HepG2 (cell line): ENCODE results near the gene KTI12. TPM values are rescaled to one million over a fixed set of nuclear protein-coding genes. Genes with fewer than 3 reads are reported as not detected.

Experiments used
- CCDC6 ChIP-seq: sonication (generic); formaldehyde crosslinking; IDR thresholded peaks from 2 replicates; pipeline ENCODE4 v1.8.1; 2022; ENCODE audit warnings: mild to moderate bottlenecking, missing genetic modification reagents, moderate library complexity
- CENPX ChIP-seq: sonication (generic); formaldehyde crosslinking; IDR thresholded peaks from 2 replicates; pipeline ENCODE4 v1.9.0; 2021; ENCODE audit warnings: mild to moderate bottlenecking, missing genetic modification reagents, moderate library complexity
- GPN1 ChIP-seq: sonication (generic); formaldehyde crosslinking; IDR thresholded peaks from 2 replicates; pipeline ENCODE4 v1.5.1; 2020; ENCODE audit warnings: missing genetic modification reagents, borderline replicate concordance
- GZF1 ChIP-seq: sonication (generic); formaldehyde crosslinking; IDR thresholded peaks from 2 replicates; pipeline ENCODE4 v1.5.1; 2020; ENCODE audit warnings: mild to moderate bottlenecking, missing genetic modification reagents
- HOXA9 ChIP-seq: sonication (generic); formaldehyde crosslinking; IDR thresholded peaks from 2 replicates; pipeline ENCODE4 v1.8.1; 2022; ENCODE audit warnings: missing genetic modification reagents, mild to moderate bottlenecking, moderate library complexity, borderline replicate concordance
- HOXD1 ChIP-seq: sonication (generic); formaldehyde crosslinking; IDR thresholded peaks from 2 replicates; pipeline ENCODE4 v1.5.0; 2020; ENCODE audit warnings: missing genetic modification reagents
- KLF15 ChIP-seq: sonication (generic); formaldehyde crosslinking; IDR thresholded peaks from 2 replicates; pipeline ENCODE4 v1.8.1; 2023; ENCODE audit warnings: borderline replicate concordance, mild to moderate bottlenecking, inconsistent platforms, missing genetic modification reagents, mixed read lengths
- MAF1 ChIP-seq: sonication (generic); formaldehyde crosslinking; IDR thresholded peaks from 2 replicates; pipeline ENCODE4 v1.5.0; 2020; ENCODE audit warnings: missing genetic modification reagents, borderline replicate concordance
- MTA3 ChIP-seq: sonication (generic); formaldehyde crosslinking; IDR thresholded peaks from 2 replicates; pipeline ENCODE4 v1.4.0; 2020; ENCODE audit warnings: missing genetic modification reagents
- MYC ChIP-seq: sonication (generic); formaldehyde crosslinking; IDR thresholded peaks from 2 replicates; pipeline ENCODE4 v1.9.0; 2021; ENCODE audit warnings: missing genetic modification reagents, borderline replicate concordance
- NFIC ChIP-seq: IDR thresholded peaks from 2 replicates; pipeline ENCODE4 v1.6.1; 2012; ENCODE audit warnings: mild to moderate bottlenecking, low read length, inconsistent platforms
- PRMT3 ChIP-seq: sonication (generic); formaldehyde crosslinking; IDR thresholded peaks from 2 replicates; pipeline ENCODE4 v1.8.1; 2022; ENCODE audit warnings: low read depth, mild to moderate bottlenecking, moderate library complexity, missing genetic modification reagents, borderline replicate concordance
- SNAI1 ChIP-seq: sonication (generic); formaldehyde crosslinking; IDR thresholded peaks from 2 replicates; pipeline ENCODE4 v1.5.0; 2020; ENCODE audit warnings: mild to moderate bottlenecking, missing genetic modification reagents, borderline replicate concordance
- SRSF1 ChIP-seq: fragments of 200-400 bp; formaldehyde crosslinking; optimal IDR thresholded peaks from 2 replicates; pipeline ENCODE3; 2017; ENCODE audit warnings: mild to moderate bottlenecking, low read depth, low read length, moderate library complexity
- TCF7 ChIP-seq: sonication (generic); IDR thresholded peaks from 2 replicates; pipeline ENCODE4 v1.6.1; 2016; ENCODE audit warnings: antibody characterized with exemption, low read depth
- U2AF1 ChIP-seq: fragments of 200-400 bp; formaldehyde crosslinking; optimal IDR thresholded peaks from 2 replicates; pipeline ENCODE3; 2017; ENCODE audit warnings: mild to moderate bottlenecking, low read depth, low read length
- ZEB1 ChIP-seq: IDR thresholded peaks from 2 replicates; pipeline ENCODE4 v1.6.1; 2012; ENCODE audit warnings: mild to moderate bottlenecking, low read depth, inconsistent platforms; ENCODE audit not compliant: insufficient replicate concordance
- ZFP62 ChIP-seq: sonication (generic); formaldehyde crosslinking; IDR thresholded peaks from 2 replicates; pipeline ENCODE4 v1.4.0; 2020; ENCODE audit warnings: missing genetic modification reagents
- ZNF251 ChIP-seq: sonication (generic); formaldehyde crosslinking; IDR thresholded peaks from 2 replicates; pipeline ENCODE4 v1.9.0; 2021; ENCODE audit warnings: mild to moderate bottlenecking, missing genetic modification reagents
- ZNF260 ChIP-seq: sonication (generic); formaldehyde crosslinking; IDR thresholded peaks from 2 replicates; pipeline ENCODE4 v1.4.0; 2020; ENCODE audit warnings: missing genetic modification reagents, low read depth, mild to moderate bottlenecking, borderline replicate concordance
- ZNF331 ChIP-seq: sonication (generic); formaldehyde crosslinking; IDR thresholded peaks from 2 replicates; pipeline ENCODE4 v1.4.0; 2020; ENCODE audit warnings: missing genetic modification reagents
- ZNF432 ChIP-seq: sonication (generic); formaldehyde crosslinking; IDR thresholded peaks from 2 replicates; pipeline ENCODE4 v1.5.0; 2020; ENCODE audit warnings: missing genetic modification reagents, mild to moderate bottlenecking, borderline replicate concordance
- ZNF775 ChIP-seq: sonication (generic); formaldehyde crosslinking; IDR thresholded peaks from 2 replicates; pipeline ENCODE4 v1.4.0; 2020; ENCODE audit warnings: missing genetic modification reagents, mild to moderate bottlenecking, moderate library complexity, borderline replicate concordance
- ZNF788 ChIP-seq: sonication (generic); formaldehyde crosslinking; IDR thresholded peaks from 2 replicates; pipeline ENCODE4 v1.5.0; 2020; ENCODE audit warnings: mild to moderate bottlenecking, missing genetic modification reagents, borderline replicate concordance
- polyA plus RNA-seq, 8 experiments: library from polyadenylated mRNA; depleted of rRNA in 3 of 8; stranded (reverse) in 7 of 8; unstranded in 1 of 8; fragments of >200 nt; fragmentation: Illumina TruSeq in 4 of 8; extraction: Trizol in 4 of 8; gene quantifications; 2 replicates each; pipeline versions ENCODE4 v1.2.1 to v1.2.3, GENCODE V29; 2011 to 2016; ENCODE audit warnings: low read depth in 4 of 8, missing spikeins in 1 of 8, mixed read lengths in 1 of 8; ENCODE audit not compliant: insufficient read depth in 1 of 8
- total RNA-seq, 5 experiments: library from RNA; depleted of rRNA; stranded (reverse); fragments of >200 nt; fragmentation: Illumina TruSeq; extraction: Trizol; gene quantifications; 2 replicates each; pipeline ENCODE4 v1.2.3, GENCODE V29; 2016; ENCODE audit warnings: low read depth in 1 of 5
- TF ChIP-seq, protein P1 (sequence below): sonication (generic); formaldehyde crosslinking; IDR thresholded peaks from 2 replicates; pipeline ENCODE4 v1.8.1; 2023; ENCODE audit warnings: mild to moderate bottlenecking, missing genetic modification reagents
- TF ChIP-seq, protein P2 (sequence below): sonication (generic); formaldehyde crosslinking; IDR thresholded peaks from 2 replicates; pipeline ENCODE4 v1.4.0; 2020; ENCODE audit warnings: missing genetic modification reagents
- TF ChIP-seq, protein P3 (sequence below): sonication (generic); formaldehyde crosslinking; IDR thresholded peaks from 2 replicates; pipeline ENCODE4 v1.4.0; 2020; ENCODE audit warnings: missing genetic modification reagents
- TF ChIP-seq, protein P4 (sequence below): sonication (generic); formaldehyde crosslinking; IDR thresholded peaks from 2 replicates; pipeline ENCODE4 v1.4.0; 2020; ENCODE audit warnings: mild to moderate bottlenecking, low read depth, missing genetic modification reagents
- TF ChIP-seq, protein P5 (sequence below): sonication (generic); formaldehyde crosslinking; IDR thresholded peaks from 2 replicates; pipeline ENCODE4 v1.5.1; 2020; ENCODE audit warnings: missing genetic modification reagents, mild to moderate bottlenecking, borderline replicate concordance

Gene KTI12
- total and polyA plus RNA-seq, 2 of the 13 experiments (the other 11 are each of a cell fraction or from before 2014, with no cell fraction given): 7.4 to 10.2 TPM

DNA sequence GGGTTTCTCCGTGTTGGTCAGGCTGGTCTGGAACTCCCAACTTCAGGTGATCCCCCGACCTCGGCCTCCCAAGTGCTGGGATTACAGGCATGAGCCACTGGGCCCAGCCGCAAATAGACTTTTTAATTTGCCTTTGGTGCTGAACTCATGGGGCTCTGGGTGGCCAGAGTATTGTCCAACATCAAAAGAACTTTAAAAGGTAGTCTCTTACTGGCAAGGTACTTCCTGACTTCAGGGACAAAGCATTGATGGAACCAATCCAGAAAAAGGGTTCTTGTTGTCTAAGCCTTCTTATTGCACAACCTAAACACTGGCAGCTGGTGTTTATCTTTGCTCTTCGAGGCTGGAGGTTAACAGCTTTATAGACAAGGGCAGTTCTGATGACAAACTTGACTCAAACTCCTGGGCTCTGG, 3.8 kb upstream of the KTI12 start (continued):
- TF ChIP-seq NFIC (peak; percentile 82; the same call in 1 of the 2 replicates), HOXA9 (CRISPR knock-in tag) (no peak), ZNF260 (no peak), GZF1 (CRISPR knock-in tag) (no peak), ZNF331 (CRISPR knock-in tag) (peak; percentile 95), U2AF1 (no peak), ZNF432 (CRISPR knock-in tag) (no peak), KLF15 (CRISPR knock-in tag) (no peak), ZNF775 (CRISPR knock-in tag) (no peak), HOXD1 (CRISPR knock-in tag) (0 out of 2 replicates have a peak, but pooled peaks have one; percentile 83), SRSF1 (no peak), ZNF788 (CRISPR knock-in tag) (peak; percentile 91; the same call in 1 of the 2 replicates), CCDC6 (no peak; the same call in 1 of the 2 replicates), SNAI1 (no peak), ZFP62 (no peak), MTA3 (CRISPR knock-in tag) (no peak), MYC (CRISPR knock-in tag) (peak; percentile 16; the same call in 1 of the 2 replicates), ZEB1 (peak; percentile 70), ZNF251 (CRISPR knock-in tag) (no peak), CENPX (CRISPR knock-in tag) (no peak), PRMT3 (no peak), GPN1 (CRISPR knock-in tag) (no peak), MAF1 (CRISPR knock-in tag) (peak; percentile 77; the same call in 1 of the 2 replicates), TCF7 (peak; percentile 95)
- TF ChIP-seq, protein P1, sequence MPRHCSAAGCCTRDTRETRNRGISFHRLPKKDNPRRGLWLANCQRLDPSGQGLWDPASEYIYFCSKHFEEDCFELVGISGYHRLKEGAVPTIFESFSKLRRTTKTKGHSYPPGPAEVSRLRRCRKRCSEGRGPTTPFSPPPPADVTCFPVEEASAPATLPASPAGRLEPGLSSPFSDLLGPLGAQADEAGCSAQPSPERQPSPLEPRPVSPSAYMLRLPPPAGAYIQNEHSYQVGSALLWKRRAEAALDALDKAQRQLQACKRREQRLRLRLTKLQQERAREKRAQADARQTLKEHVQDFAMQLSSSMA (CRISPR knock-in tag): no peak
- TF ChIP-seq, protein P2, sequence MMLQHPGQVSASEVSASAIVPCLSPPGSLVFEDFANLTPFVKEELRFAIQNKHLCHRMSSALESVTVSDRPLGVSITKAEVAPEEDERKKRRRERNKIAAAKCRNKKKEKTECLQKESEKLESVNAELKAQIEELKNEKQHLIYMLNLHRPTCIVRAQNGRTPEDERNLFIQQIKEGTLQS (CRISPR knock-in tag): no peak
- TF ChIP-seq, protein P3, sequence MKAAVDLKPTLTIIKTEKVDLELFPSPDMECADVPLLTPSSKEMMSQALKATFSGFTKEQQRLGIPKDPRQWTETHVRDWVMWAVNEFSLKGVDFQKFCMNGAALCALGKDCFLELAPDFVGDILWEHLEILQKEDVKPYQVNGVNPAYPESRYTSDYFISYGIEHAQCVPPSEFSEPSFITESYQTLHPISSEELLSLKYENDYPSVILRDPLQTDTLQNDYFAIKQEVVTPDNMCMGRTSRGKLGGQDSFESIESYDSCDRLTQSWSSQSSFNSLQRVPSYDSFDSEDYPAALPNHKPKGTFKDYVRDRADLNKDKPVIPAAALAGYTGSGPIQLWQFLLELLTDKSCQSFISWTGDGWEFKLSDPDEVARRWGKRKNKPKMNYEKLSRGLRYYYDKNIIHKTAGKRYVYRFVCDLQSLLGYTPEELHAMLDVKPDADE (CRISPR knock-in tag): no peak
- TF ChIP-seq, protein P4, sequence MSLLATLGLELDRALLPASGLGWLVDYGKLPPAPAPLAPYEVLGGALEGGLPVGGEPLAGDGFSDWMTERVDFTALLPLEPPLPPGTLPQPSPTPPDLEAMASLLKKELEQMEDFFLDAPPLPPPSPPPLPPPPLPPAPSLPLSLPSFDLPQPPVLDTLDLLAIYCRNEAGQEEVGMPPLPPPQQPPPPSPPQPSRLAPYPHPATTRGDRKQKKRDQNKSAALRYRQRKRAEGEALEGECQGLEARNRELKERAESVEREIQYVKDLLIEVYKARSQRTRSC (CRISPR knock-in tag): no peak
- TF ChIP-seq, protein P5, sequence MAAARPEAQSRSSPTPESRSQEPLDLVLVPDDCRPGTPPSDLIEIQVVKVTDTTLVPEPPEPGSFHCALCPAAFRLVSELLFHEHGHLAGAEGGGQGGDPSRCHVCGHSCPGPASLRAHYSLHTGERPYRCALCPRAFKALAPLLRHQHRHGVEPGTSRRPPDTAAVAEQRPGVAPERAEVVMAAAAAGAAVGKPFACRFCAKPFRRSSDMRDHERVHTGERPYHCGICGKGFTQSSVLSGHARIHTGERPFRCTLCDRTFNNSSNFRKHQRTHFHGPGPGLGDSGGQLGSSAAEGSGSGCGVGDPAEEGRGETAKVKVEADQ (CRISPR knock-in tag): 0 out of 2 replicates have a peak, but pooled peaks have one; percentile 36
